Neuronal stem cell (in vitro differentiated cells): ENCODE results near the gene PNPLA4. TPM values are rescaled to one million over a fixed set of nuclear protein-coding genes. Genes with fewer than 3 reads are reported as not detected.
A peak's percentile ranks its signal among the peaks of the same experiment; 100 is the strongest.

Source experiments
- DNase-seq: peaks from one replicate; pipeline ENCODE4 v3.0.0-alpha.2; 2013; ENCODE audit warnings: low spot score
- H2AFZ ChIP-seq: one replicate; pipeline ENCODE4 v1.6.1; 2013; ENCODE audit warnings: mild to moderate bottlenecking, low read length, inconsistent platforms
- H2AK5ac ChIP-seq: 2 replicates; pipeline ENCODE4 v1.6.1; 2013; ENCODE audit warnings: low read depth, mild to moderate bottlenecking, inconsistent platforms, low read length, moderate library complexity, mixed read lengths
- H2BK120ac ChIP-seq: 2 replicates; pipeline ENCODE4 v1.6.1; 2013; ENCODE audit warnings: low read depth, mild to moderate bottlenecking, inconsistent platforms, low read length, moderate library complexity, mixed read lengths
- H2BK12ac ChIP-seq: one replicate; pipeline ENCODE4 v1.6.1; 2013; ENCODE audit warnings: low read length, inconsistent platforms
- H2BK15ac ChIP-seq: 2 replicates; pipeline ENCODE4 v1.6.1; 2013; ENCODE audit warnings: mild to moderate bottlenecking, low read length, inconsistent platforms, mixed read lengths
- H2BK5ac ChIP-seq: one replicate; pipeline ENCODE4 v1.6.1; 2013; ENCODE audit warnings: inconsistent platforms, mild to moderate bottlenecking, low read length, moderate library complexity
- H3K14ac ChIP-seq: one replicate; pipeline ENCODE4 v1.6.1; 2013; ENCODE audit warnings: low read length, inconsistent platforms
- H3K18ac ChIP-seq: 2 replicates; pipeline ENCODE4 v1.6.1; 2013; ENCODE audit warnings: low read length, inconsistent platforms
- H3K23ac ChIP-seq: 2 replicates; pipeline ENCODE4 v1.6.1; 2013; ENCODE audit warnings: low read depth, mild to moderate bottlenecking, mixed read lengths, low read length, inconsistent platforms; ENCODE audit not compliant: poor library complexity
- H3K27ac ChIP-seq: replicated peaks from 3 replicates; pipeline ENCODE4 v1.5.1; 2013; ENCODE audit warnings: low read length, inconsistent platforms
- H3K27me3 ChIP-seq, 3 experiments: 2 replicates each; pipeline ENCODE4 v1.6.1; 2013; ENCODE audit warnings: low read length in 3 of 3, mild to moderate bottlenecking in 2 of 3, inconsistent platforms in 1 of 3, low read depth in 1 of 3, mixed read lengths in 1 of 3, moderate library complexity in 1 of 3; ENCODE audit not compliant: control insufficient read depth in 3 of 3, insufficient read depth in 3 of 3
- H3K36me3 ChIP-seq, 2 donors: replicated peaks in 1 of 2; 2 replicates each; pipeline ENCODE4 v1.6.1; 2013; ENCODE audit warnings: low read length in 2 of 2; ENCODE audit not compliant: control insufficient read depth in 2 of 2, insufficient read depth in 2 of 2
- H3K4ac ChIP-seq: 2 replicates; pipeline ENCODE4 v1.6.1; 2013; ENCODE audit warnings: inconsistent platforms, mild to moderate bottlenecking, low read length, moderate library complexity
- H3K4me1 ChIP-seq, 2 donors: 1 replicate in 1 of 2; 2 replicates in 1 of 2; pipeline ENCODE4 v1.6.1; 2013; ENCODE audit warnings: low read length in 2 of 2, low read depth in 1 of 2; ENCODE audit not compliant: control insufficient read depth in 2 of 2, insufficient read depth in 1 of 2
- H3K4me2 ChIP-seq: one replicate; pipeline ENCODE4 v1.6.1; 2013; ENCODE audit warnings: mild to moderate bottlenecking, low read length, inconsistent platforms; ENCODE audit not compliant: insufficient read depth, poor library complexity, severe bottlenecking
- H3K4me3 ChIP-seq, 2 donors: 2 replicates each; pipeline ENCODE4 v1.5.1; 2013; ENCODE audit warnings: low read length in 2 of 2, mild to moderate bottlenecking in 2 of 2, inconsistent platforms in 1 of 2, moderate library complexity in 1 of 2
- H3K79me1 ChIP-seq: one replicate; pipeline ENCODE4 v1.6.1; 2013; ENCODE audit warnings: low read depth, mild to moderate bottlenecking, inconsistent platforms, low read length, moderate library complexity
- H3K9ac ChIP-seq: one replicate; pipeline ENCODE4 v1.6.1; 2013; ENCODE audit warnings: mild to moderate bottlenecking, low read depth, low read length, inconsistent platforms; ENCODE audit not compliant: poor library complexity
- H3K9me3 ChIP-seq, 2 donors: replicated peaks in 1 of 2; 2 replicates each; pipeline versions ENCODE3 to v1.6.1; 2013; ENCODE audit warnings: low read length in 2 of 2, mild to moderate bottlenecking in 2 of 2, inconsistent platforms in 1 of 2, low read depth in 1 of 2, mixed read lengths in 1 of 2, moderate library complexity in 1 of 2; ENCODE audit not compliant: control insufficient read depth in 2 of 2, insufficient read depth in 1 of 2
- H4K8ac ChIP-seq: one replicate; pipeline ENCODE4 v1.6.1; 2013; ENCODE audit warnings: low read depth, mild to moderate bottlenecking, inconsistent platforms, low read length, moderate library complexity
- H4K91ac ChIP-seq: one replicate; pipeline ENCODE4 v1.6.1; 2013; ENCODE audit warnings: low read length, low read depth, mild to moderate bottlenecking, inconsistent platforms; ENCODE audit not compliant: poor library complexity
- WGBS, 2 donors: extraction: QIAGEN DNeasy Blood & Tissue Kit; methylation state at CpG; one replicate each; pipeline ENCODE4 v1.1.7; 2013; ENCODE audit warnings: missing lambda C conversion rate in 2 of 2, mixed read lengths in 1 of 2; ENCODE audit not compliant: insufficient read length in 2 of 2, insufficient replicate concordance in 1 of 2; ENCODE audit errors: extremely low coverage in 2 of 2; 5-methylcytosine and 5-hydroxymethylcytosine counted together
- polyA plus RNA-seq, 2 experiments: library from polyadenylated mRNA; stranded (reverse); fragments of 200-250 nt; gene quantifications; one replicate each; pipeline ENCODE4 v1.2.3, GENCODE V29; 2013

The PNPLA4 gene
- polyA plus RNA-seq (2013, experiment 1 of 2): 31.5 TPM
- 29.2 TPM for polyA plus RNA-seq (2013, experiment 2 of 2)

- Histone ChIP-seq H3K9me3 (no peaks in the 10 kb centered on the region), H2BK15ac (no peak within 1 kb of the TSS), H3K27ac (no peak within 1 kb of the TSS), H2AFZ (peak within 1 kb of the TSS; percentile 91), H2BK120ac (no peak within 1 kb of the TSS), H3K27me3 (no peaks in the 10 kb centered on the region), H2BK5ac (no peak within 1 kb of the TSS), H3K23ac (no peak within 1 kb of the TSS), H4K91ac (no peak within 1 kb of the TSS), H3K4me2 (peak within 1 kb of the TSS; percentile 45), H3K9ac (peak within 1 kb of the TSS; percentile 60), H3K4ac (no peak within 1 kb of the TSS), H3K4me1 (peaks cover 0 to 2% of the 10 kb centered on the region in 2 donors), H3K79me1 (no peaks in the 10 kb centered on the region), H3K36me3 (peaks cover 0 to 3% of the 10 kb centered on the region in 2 donors), H2BK12ac (no peak within 1 kb of the TSS), H4K8ac (peak within 1 kb of the TSS; percentile 17), H3K4me3 (peak within 1 kb of the TSS; percentile 63 to 89), H3K18ac (peak within 1 kb of the TSS; percentile 38), H2AK5ac (no peak within 1 kb of the TSS), H3K14ac (no peak within 1 kb of the TSS)
- whole genome bisulfite sequencing, 2 donors: no CpG with 5 or more reads among the region's 52 CpGs
- peak; percentile 66 for DNase-seq
Observed at GRCh38 chrX:7927259-7928167, at the start of gene PNPLA4. Gene PNPLA4 (minus strand): TSS chrX:7927413. CDS start chrX:7926119, 1,294 bp downstream.

- no peak overlapping the region for H2BK15ac ChIP-seq
- no peak overlapping the region for H3K23ac ChIP-seq
- no peaks in the 10 kb centered on the region for H3K4me1 ChIP-seq
- no peaks in the 10 kb centered on the region for H3K79me1 ChIP-seq
- no peak overlapping the region for H2BK12ac ChIP-seq
- H3K18ac ChIP-seq: no peak overlapping the region
- no peaks in the 10 kb centered on the region for H3K36me3 ChIP-seq
- no peak for DNase-seq
- no peak overlapping the region for H2BK120ac ChIP-seq
- no peaks in the 10 kb centered on the region for H3K9me3 ChIP-seq
- no peak overlapping the region for H3K4me3 ChIP-seq
- H3K9ac ChIP-seq: no peak overlapping the region
- H4K8ac ChIP-seq: no peak overlapping the region
- H2BK5ac ChIP-seq: no peak overlapping the region
- no peaks in the 10 kb centered on the region for H3K27me3 ChIP-seq
- no peak overlapping the region for H3K14ac ChIP-seq
- H3K4ac ChIP-seq: no peak overlapping the region
- no CpG with 5 or more reads among the region's 2 CpGs for WGBS, 2 donors
- H2AK5ac ChIP-seq: no peak overlapping the region
- no peak overlapping the region for H3K4me2 ChIP-seq
- no peak overlapping the region for H2AFZ ChIP-seq
- no peak overlapping the region for H4K91ac ChIP-seq
- H3K27ac ChIP-seq: no peak overlapping the region
Observed at GRCh38 chrX:7972586-7972985, 45.4 kb upstream of the PNPLA4 start.

- Histone ChIP-seq H3K36me3 (no peaks in the 10 kb centered on the region), H3K27me3 (no peaks in the 10 kb centered on the region), H2BK120ac (no peak overlapping the region), H3K4me3 (no peak overlapping the region), H3K79me1 (no peaks in the 10 kb centered on the region), H4K8ac (no peak overlapping the region), H3K14ac (no peak overlapping the region), H4K91ac (no peak overlapping the region), H2BK15ac (no peak overlapping the region), H3K18ac (no peak overlapping the region), H3K9me3 (no peaks in the 10 kb centered on the region), H3K4me1 (no peaks in the 10 kb centered on the region), H2AK5ac (no peak overlapping the region), H3K27ac (no peak overlapping the region), H3K23ac (no peak overlapping the region), H3K4me2 (no peak overlapping the region), H2AFZ (no peak overlapping the region), H2BK12ac (no peak overlapping the region), H3K9ac (no peak overlapping the region), H2BK5ac (no peak overlapping the region), H3K4ac (no peak overlapping the region)
- WGBS, 2 donors: no CpG with 5 or more reads among the region's 4 CpGs
- no peak for DNase-seq
Observed at GRCh38 chrX:7970428-7970827, 43.2 kb upstream of the PNPLA4 start.

GRCh38 chrX:7965436-7965835, 38.2 kb upstream of the PNPLA4 start:
- H2BK120ac ChIP-seq: no peak overlapping the region
- no peak overlapping the region for H2AFZ ChIP-seq
- no peak overlapping the region for H3K9ac ChIP-seq
- no peaks in the 10 kb centered on the region for H3K79me1 ChIP-seq
- no peak overlapping the region for H2AK5ac ChIP-seq
- H3K23ac ChIP-seq: no peak overlapping the region
- H3K27ac ChIP-seq: no peak overlapping the region
- no CpG with 5 or more reads among the region's 5 CpGs for WGBS, 2 donors
- no peak overlapping the region for H4K91ac ChIP-seq
- H3K14ac ChIP-seq: no peak overlapping the region
- H3K4me2 ChIP-seq: no peak overlapping the region
- H3K36me3 ChIP-seq: no peaks in the 10 kb centered on the region
- no peak overlapping the region for H3K4me3 ChIP-seq
- H3K4me1 ChIP-seq: no peaks in the 10 kb centered on the region
- H3K4ac ChIP-seq: no peak overlapping the region
- H2BK15ac ChIP-seq: no peak overlapping the region
- no peak overlapping the region for H2BK5ac ChIP-seq
- H3K18ac ChIP-seq: no peak overlapping the region
- no peaks in the 10 kb centered on the region for H3K9me3 ChIP-seq
- no peak overlapping the region for H2BK12ac ChIP-seq
- DNase-seq: no peak
- no peaks in the 10 kb centered on the region for H3K27me3 ChIP-seq
- H4K8ac ChIP-seq: no peak overlapping the region
